COLO829 (cell line): ENCODE measurements around the gene ZDHHC11.
"Not testable (repeated sequence)": the region's sequence is repeated elsewhere in the genome, so short reads cannot be mapped to it uniquely, and the experiment has no call there.

Experiments
- DNase-seq: peaks from one replicate; pipeline ENCODE4 v3.0.0; 2012; ENCODE audit warnings: low spot score

Gene ZDHHC11

GRCh38 chr5:859798-860296 is 9.1 kb upstream of the ZDHHC11 start:
- no peak for DNase-seq

GRCh38 chr5:859391-859790 is 8.6 kb upstream of the ZDHHC11 start:
- DNase-seq = no peak

GRCh38 chr5:858726-859125 is 7.9 kb upstream of the ZDHHC11 start:
- no peak for DNase-seq

- no peak for DNase-seq
These were observed 6.0 kb upstream of the ZDHHC11 start for GRCh38 chr5:856531-857425.

GRCh38 chr5:855771-856530 is 5.2 kb upstream of the ZDHHC11 start:
- no peak for DNase-seq

GRCh38 chr5:854966-855743 is 4.4 kb upstream of the ZDHHC11 start:
- DNase-seq = no peak

GRCh38 chr5:854217-854616 is 3.4 kb upstream of the ZDHHC11 start:
- DNase-seq = no peak

- not testable (repeated sequence) for DNase-seq
These were observed 2.8 kb upstream of the ZDHHC11 start for GRCh38 chr5:853416-854090.

GRCh38 chr5:852431-853401 is 1.9 kb upstream of the ZDHHC11 start:
- no peak for DNase-seq

- DNase-seq = no peak
These were observed 1.2 kb upstream of the ZDHHC11 start for GRCh38 chr5:852018-852417.

GRCh38 chr5:851553-851952 is 767 bp upstream of the ZDHHC11 start:
- no peak for DNase-seq

- DNase-seq = no peak
These were observed 290 bp upstream of the ZDHHC11 start for GRCh38 chr5:851076-851475.

- DNase-seq = no peak
These were observed 1.0 kb downstream of the ZDHHC11 start for GRCh38 chr5:849651-850301.

GRCh38 chr5:848671-849111 is 2.1 kb downstream of the ZDHHC11 start:
- DNase-seq = no peak

GRCh38 chr5:847736-848135 is 3.0 kb downstream of the ZDHHC11 start:
- not testable (repeated sequence) for DNase-seq

- DNase-seq = not testable (repeated sequence)
These were observed 3.6 kb downstream of the ZDHHC11 start for GRCh38 chr5:847212-847611.

GRCh38 chr5:846602-847091 is 4.1 kb downstream of the ZDHHC11 start:
- DNase-seq = not testable (repeated sequence)

- DNase-seq = not testable (repeated sequence)
These were observed 4.8 kb downstream of the ZDHHC11 start for GRCh38 chr5:845676-846601.
